Keratinocyte (primary cell): ENCODE data around the gene IFT122. TPM values are rescaled to one million over a fixed set of nuclear protein-coding genes. Genes with fewer than 3 reads are reported as not detected.

Experiments used
- DNase-seq: peaks from one replicate; pipeline ENCODE4 v3.0.0-alpha.2; 2011; ENCODE audit warnings: low read depth, missing footprints, low spot score
- FAIRE-seq: peaks from 2 replicates; lab custom pipeline; 2011; peaks lifted over from hg19 to GRCh38; lab: Jason Lieb, UNC
- H2AFZ ChIP-seq: 2 replicates; pipeline ENCODE4 v1.6.0; 2012; ENCODE audit warnings: low read length, control low read depth, inconsistent platforms; ENCODE audit not compliant: control insufficient read depth
- H3K27ac ChIP-seq: 2 replicates; pipeline ENCODE4 v1.5.1; 2011; ENCODE audit warnings: low read length; ENCODE audit not compliant: control insufficient read depth, insufficient read depth
- H3K27me3 ChIP-seq: 3 replicates; pipeline ENCODE4 v1.6.0; 2011; ENCODE audit warnings: low read length; ENCODE audit not compliant: control insufficient read depth, insufficient read depth; ENCODE audit errors: extremely low read depth
- H3K36me3 ChIP-seq, 2 experiments: 2 replicates in 1 of 2; 3 replicates in 1 of 2; pipeline ENCODE4 v1.5.1; 2011; ENCODE audit warnings: low read length in 2 of 2, mild to moderate bottlenecking in 1 of 2; ENCODE audit not compliant: control insufficient read depth in 2 of 2, insufficient read depth in 2 of 2; ENCODE audit errors: extremely low read depth in 1 of 2
- H3K4me1 ChIP-seq: 3 replicates; pipeline ENCODE4 v1.5.1; 2011; ENCODE audit warnings: low read length; ENCODE audit not compliant: control insufficient read depth, insufficient read depth; ENCODE audit errors: extremely low read depth
- H3K4me2 ChIP-seq: 3 replicates; pipeline ENCODE4 v1.6.0; 2011; ENCODE audit warnings: low read depth, low read length; ENCODE audit not compliant: control insufficient read depth, insufficient read depth; ENCODE audit errors: extremely low read depth
- H3K4me3 ChIP-seq, 3 experiments: fragments of 200-600 bp in 1 of 3; sonication (generic) in 1 of 3; 2 replicates in 2 of 3; 3 replicates in 1 of 3; pipeline ENCODE4 v1.5.1; 2011 to 2016; ENCODE audit warnings: low read length in 3 of 3, mild to moderate bottlenecking in 3 of 3, control low read depth in 2 of 3, inconsistent platforms in 1 of 3, low read depth in 1 of 3, mixed read lengths in 1 of 3, mixed run types in 1 of 3, moderate library complexity in 1 of 3; ENCODE audit not compliant: control insufficient read depth in 2 of 3, insufficient read depth in 2 of 3; ENCODE audit errors: extremely low read depth in 1 of 3
- H3K79me2 ChIP-seq: 2 replicates; pipeline ENCODE4 v1.6.0; 2012; ENCODE audit warnings: low read length; ENCODE audit not compliant: control insufficient read depth, insufficient read depth
- H3K9ac ChIP-seq: 3 replicates; pipeline ENCODE4 v1.6.0; 2011; ENCODE audit warnings: low read length; ENCODE audit not compliant: control insufficient read depth, insufficient read depth; ENCODE audit errors: extremely low read depth
- H3K9me1 ChIP-seq: 3 replicates; pipeline ENCODE4 v1.6.0; 2011; ENCODE audit warnings: low read length; ENCODE audit not compliant: control insufficient read depth, insufficient read depth; ENCODE audit errors: extremely low read depth
- H3K9me3 ChIP-seq: 2 replicates; pipeline ENCODE4 v1.5.1; 2012; ENCODE audit warnings: low read depth, low read length; ENCODE audit not compliant: control insufficient read depth
- H4K20me1 ChIP-seq: 3 replicates; pipeline ENCODE4 v1.6.0; 2011; ENCODE audit warnings: low read length; ENCODE audit not compliant: control insufficient read depth, insufficient read depth; ENCODE audit errors: extremely low read depth
- EZH2 ChIP-seq: IDR thresholded peaks from one replicate; pipeline ENCODE4 v1.6.1; 2012; ENCODE audit warnings: inconsistent platforms, mild to moderate bottlenecking, low read length, moderate library complexity
- dilution Hi-C: fragments of 300-500 bp; cut with MboI; formaldehyde crosslinking; loops from one replicate; pipeline ENCODE4 v1.7.0; 2020; ENCODE audit warnings: low sequenced_read_pairs; ENCODE audit not compliant: extremely low pct_ligation_motif_present
- polyA plus RNA-seq, 5 experiments: library from polyadenylated mRNA; depleted of rRNA in 3 of 5; stranded (reverse) in 3 of 5; stranded (forward) in 1 of 5; unstranded in 1 of 5; fragments of >200 nt; gene quantifications; 1 replicate in 1 of 5; 2 replicates in 3 of 5; 3 replicates in 1 of 5; pipeline versions ENCODE4 v1.2.1 to v1.2.3, GENCODE V29; 2011 to 2012; ENCODE audit warnings: missing spikeins in 2 of 5, low read depth in 1 of 5, low replicate concordance in 1 of 5
- TF ChIP-seq, protein P1 (sequence below), 3 experiments: IDR thresholded peaks in 1 of 3; conservative IDR thresholded peaks in 1 of 3; optimal IDR thresholded peaks in 1 of 3; 2 replicates in 2 of 3; 3 replicates in 1 of 3; pipeline versions ENCODE3 to v1.5.1; 2011; ENCODE audit warnings: low read length in 3 of 3, mild to moderate bottlenecking in 3 of 3, moderate library complexity in 2 of 3, control low read depth in 1 of 3, inconsistent platforms in 1 of 3; ENCODE audit not compliant: insufficient read depth in 2 of 3; ENCODE audit errors: extremely low read depth in 1 of 3

Gene IFT122
- polyA plus RNA-seq, 1 donor (not counting 4 experiments of a cell fraction or from before 2014, with no cell fraction given): 7.1 TPM

DNA sequence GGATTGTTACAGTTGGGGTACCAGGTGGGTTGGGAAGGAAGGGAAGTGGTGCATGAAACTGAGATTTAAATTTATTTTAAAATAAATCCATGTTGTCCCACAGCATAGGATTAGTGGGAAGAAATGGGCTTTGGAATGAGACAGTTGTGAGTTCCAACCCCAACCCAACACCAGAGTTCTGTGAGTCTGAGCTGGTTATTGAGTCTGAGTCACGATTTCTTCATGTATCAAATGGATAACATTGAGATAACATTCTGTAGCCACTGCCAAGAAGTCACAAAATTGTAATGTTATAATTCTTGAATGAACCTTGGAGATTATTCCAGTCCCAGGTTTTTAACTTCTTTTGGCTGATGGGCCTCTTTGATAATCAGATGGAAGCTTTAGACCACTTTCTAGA lies 13.7 kb downstream of the IFT122 start:
- FAIRE-seq (no peak), DNase-seq (no peak)
- no peak overlapping the region for H3K4me2 ChIP-seq
- H3K9me3 ChIP-seq: no peaks in the 10 kb centered on the region
- H2AFZ ChIP-seq: no peak overlapping the region
- no peak overlapping the region for H3K9ac ChIP-seq
- TF ChIP-seq, protein P1, sequence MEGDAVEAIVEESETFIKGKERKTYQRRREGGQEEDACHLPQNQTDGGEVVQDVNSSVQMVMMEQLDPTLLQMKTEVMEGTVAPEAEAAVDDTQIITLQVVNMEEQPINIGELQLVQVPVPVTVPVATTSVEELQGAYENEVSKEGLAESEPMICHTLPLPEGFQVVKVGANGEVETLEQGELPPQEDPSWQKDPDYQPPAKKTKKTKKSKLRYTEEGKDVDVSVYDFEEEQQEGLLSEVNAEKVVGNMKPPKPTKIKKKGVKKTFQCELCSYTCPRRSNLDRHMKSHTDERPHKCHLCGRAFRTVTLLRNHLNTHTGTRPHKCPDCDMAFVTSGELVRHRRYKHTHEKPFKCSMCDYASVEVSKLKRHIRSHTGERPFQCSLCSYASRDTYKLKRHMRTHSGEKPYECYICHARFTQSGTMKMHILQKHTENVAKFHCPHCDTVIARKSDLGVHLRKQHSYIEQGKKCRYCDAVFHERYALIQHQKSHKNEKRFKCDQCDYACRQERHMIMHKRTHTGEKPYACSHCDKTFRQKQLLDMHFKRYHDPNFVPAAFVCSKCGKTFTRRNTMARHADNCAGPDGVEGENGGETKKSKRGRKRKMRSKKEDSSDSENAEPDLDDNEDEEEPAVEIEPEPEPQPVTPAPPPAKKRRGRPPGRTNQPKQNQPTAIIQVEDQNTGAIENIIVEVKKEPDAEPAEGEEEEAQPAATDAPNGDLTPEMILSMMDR (optimal IDR thresholded peaks at IDR 0.05 in 1 of 3, IDR thresholded peaks at IDR 0.05 in 1 of 3, conservative IDR thresholded peaks at IDR 0.05 in 1 of 3; ENCODE audit: extremely low read depth in 1 of 3, insufficient read depth in 2 of 3, low read length in 3 of 3): no peak
- TF ChIP-seq EZH2: no peak
- H3K9me1 ChIP-seq: no peaks in the 10 kb centered on the region
- H3K36me3 ChIP-seq: peaks cover 0 to 1% of the 10 kb centered on the region in 2 experiments
- H3K4me3 ChIP-seq: no peak overlapping the region
- no peak overlapping the region for H3K27ac ChIP-seq
- H4K20me1 ChIP-seq: no peaks in the 10 kb centered on the region
- dilution Hi-C loops: no loop called here
- no peaks in the 10 kb centered on the region for H3K27me3 ChIP-seq
- no peaks in the 10 kb centered on the region for H3K79me2 ChIP-seq
- H3K4me1 ChIP-seq: peaks cover 8% of the 10 kb centered on the region

DNA sequence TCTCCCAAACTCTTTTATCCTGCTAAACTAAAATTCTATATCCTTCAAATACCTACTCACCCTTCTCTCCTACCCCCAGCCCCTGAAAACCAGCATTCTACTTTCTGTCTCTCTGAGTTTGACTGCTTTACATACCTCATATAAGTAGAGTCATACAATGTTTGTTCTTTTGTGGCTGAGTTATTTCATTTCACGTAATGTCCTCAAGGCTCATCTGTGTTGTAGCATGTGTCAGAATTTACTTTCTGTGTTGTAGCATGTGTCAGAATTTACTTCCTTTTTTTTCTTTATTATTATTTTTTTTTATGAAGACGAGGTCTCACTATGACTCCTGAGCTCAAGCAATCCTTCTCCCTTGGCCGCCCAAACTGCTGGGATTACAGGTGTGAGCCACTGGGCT lies 20.1 kb downstream of the IFT122 start:
- Histone ChIP-seq H3K4me2 (no peak overlapping the region), H3K27me3 (no peaks in the 10 kb centered on the region)

More for the DNA sequence above, 20.1 kb downstream of the IFT122 start:
- Histone ChIP-seq H3K79me2 (no peaks in the 10 kb centered on the region), H2AFZ (no peak overlapping the region), H3K4me3 (no peak overlapping the region), H3K27ac (no peak overlapping the region), H3K9me3 (no peaks in the 10 kb centered on the region), H3K9me1 (no peaks in the 10 kb centered on the region), H3K4me1 (no peaks in the 10 kb centered on the region), H4K20me1 (no peaks in the 10 kb centered on the region), H3K36me3 (peaks cover 0 to 3% of the 10 kb centered on the region in 2 experiments), H3K9ac (no peak overlapping the region)
- dilution Hi-C loops: no loop called here
- no peak for TF ChIP-seq EZH2
- TF ChIP-seq, protein P1 (optimal IDR thresholded peaks at IDR 0.05 in 1 of 3, IDR thresholded peaks at IDR 0.05 in 1 of 3, conservative IDR thresholded peaks at IDR 0.05 in 1 of 3; ENCODE audit: extremely low read depth in 1 of 3, insufficient read depth in 2 of 3, low read length in 3 of 3): no peak
- DNase-seq: no peak
- no peak for FAIRE-seq
